ENCODE results near the gene SPOCK1.

Gene SPOCK1

GRCh38 chr5:137333928-137334327, 165.2 kb downstream of the SPOCK1 start:
- CTCF ChIA-PET, result interaction anchor here (1.5 to 8.6 kb wide), 3 partner anchors 12 to 164 kb away, joined by 5 to 105 read pairs (median 7); no protein-coding TSS in a partner anchor
- no peak for DNase-seq (ENCODE audit: low read depth, low spot score)
- no peak overlapping the region for H3K4me3 ChIP-seq (ENCODE audit: low read depth, low read length)
- TF ChIP-seq CTCF (IDR thresholded peaks at IDR 0.05; ENCODE audit: insufficient read depth, low read length, missing control alignments), result no peak
- POLR2A ChIA-PET, result no interaction called here

- CTCF ChIA-PET, result interaction anchor here (1.5 to 8.6 kb wide), 3 partner anchors 12 to 164 kb away, joined by 5 to 105 read pairs (median 7); no protein-coding TSS in a partner anchor
- POLR2A ChIA-PET, result no interaction called here
- TF ChIP-seq CTCF (IDR thresholded peaks at IDR 0.05; ENCODE audit: insufficient read depth, low read length, missing control alignments), result no peak
Observed at GRCh38 chr5:137333475-137333874, 165.7 kb downstream of the SPOCK1 start.

GRCh38 chr5:137332296-137332695, 166.8 kb downstream of the SPOCK1 start:
- CTCF ChIA-PET, result interaction anchor here (1.1 to 8.6 kb wide), 2 partner anchors 13 to 14 kb away, joined by 3 to 105 read pairs; no protein-coding TSS in a partner anchor
- no peak for TF ChIP-seq CTCF (IDR thresholded peaks at IDR 0.05; ENCODE audit: insufficient read depth, low read length, missing control alignments)
- DNase-seq (ENCODE audit: low read depth, low spot score), result no peak
- POLR2A ChIA-PET, result no interaction called here
- H3K4me3 ChIP-seq (ENCODE audit: low read depth, low read length), result no peak overlapping the region

More at GRCh38 chr5:137333475-137333874, 165.7 kb downstream of the SPOCK1 start:
- no peak for DNase-seq (ENCODE audit: low read depth, low spot score)
- H3K4me3 ChIP-seq (ENCODE audit: low read depth, low read length), result no peak overlapping the region

- POLR2A ChIA-PET, result no interaction called here
- TF ChIP-seq CTCF (IDR thresholded peaks at IDR 0.05; ENCODE audit: insufficient read depth, low read length, missing control alignments), result no peak
- CTCF ChIA-PET, result interaction anchor here (1.3 to 8.6 kb wide), 4 partner anchors 11 to 169 kb away, joined by 3 to 105 read pairs (median 9); partner anchors contain the start of gene SPOCK1
- H3K4me3 ChIP-seq (ENCODE audit: low read depth, low read length), result no peak overlapping the region
- DNase-seq (ENCODE audit: low read depth, low spot score), result no peak
Observed at GRCh38 chr5:137329586-137330296, 169.4 kb downstream of the SPOCK1 start.

- no peak overlapping the region for H3K4me3 ChIP-seq (ENCODE audit: low read depth, low read length)
- TF ChIP-seq CTCF (IDR thresholded peaks at IDR 0.05; ENCODE audit: insufficient read depth, low read length, missing control alignments), result no peak
- DNase-seq (ENCODE audit: low read depth, low spot score), result no peak
- ChIA-PET POLR2A (no interaction called here), CTCF (interaction anchor here (1.5 to 8.6 kb wide), 3 partner anchors 11 to 170 kb away, joined by 6 to 105 read pairs (median 43); partner anchors contain the start of gene SPOCK1)
Observed at GRCh38 chr5:137328991-137329390, 170.1 kb downstream of the SPOCK1 start.

- no peak for DNase-seq (ENCODE audit: low read depth, low spot score)
- ChIA-PET CTCF (interaction anchor here (1.0 to 8.6 kb wide), 4 partner anchors 10 to 170 kb away, joined by 3 to 105 read pairs (median 24); partner anchors contain the start of gene SPOCK1), POLR2A (no interaction called here)
- H3K4me3 ChIP-seq (ENCODE audit: low read depth, low read length), result no peak overlapping the region
- TF ChIP-seq CTCF (IDR thresholded peaks at IDR 0.05; ENCODE audit: insufficient read depth, low read length, missing control alignments), result no peak
Observed at GRCh38 chr5:137328463-137328862, 170.7 kb downstream of the SPOCK1 start.
